Measurements from ENCODE around the gene CAPN8. TPM values are rescaled to one million over a fixed set of nuclear protein-coding genes. Genes with fewer than 3 reads are reported as not detected.

CAPN8 gene
- total RNA-seq, 1 experiment from 2014 or later, result 0.28 TPM

- Mint-ChIP-seq H3K4me1 (peaks cover 6% of the 10 kb centered on the region), H3K4me3 (no peak overlapping the region), H3K27ac (no peak overlapping the region), H3K9me3 (peaks cover under 1% of the 10 kb centered on the region; the same call in 1 of the 2 replicates), H3K27me3 (ENCODE audit: low read depth) (no peaks in the 10 kb centered on the region), H3K36me3 (no peaks in the 10 kb centered on the region)
- TF ChIP-seq PRDM15 (CRISPR knock-in tag; IDR thresholded peaks at IDR 0.05) (no peak), OVOL2 (CRISPR knock-in tag; IDR thresholded peaks at IDR 0.05; ENCODE audit: borderline replicate concordance) (no peak), KAT7 (CRISPR knock-in tag; IDR thresholded peaks at IDR 0.05; ENCODE audit: borderline replicate concordance) (no peak), JAZF1 (CRISPR knock-in tag; IDR thresholded peaks at IDR 0.05) (no peak), NR3C1 (CRISPR knock-in tag; conservative IDR thresholded peaks at IDR 0.05; ENCODE audit: low read depth) (no peak), CBFB (CRISPR knock-in tag; IDR thresholded peaks at IDR 0.05; ENCODE audit: low read depth) (no peak), SMAD3 (CRISPR knock-in tag; IDR thresholded peaks at IDR 0.05; ENCODE audit: borderline replicate concordance) (no peak), TCF7 (CRISPR knock-in tag; IDR thresholded peaks at IDR 0.05; ENCODE audit: low read depth) (no peak), CTCF (IDR thresholded peaks at IDR 0.05) (no peak), ZNF219 (CRISPR knock-in tag; IDR thresholded peaks at IDR 0.05; ENCODE audit: borderline replicate concordance) (no peak), TP53 (CRISPR knock-in tag; IDR thresholded peaks at IDR 0.05) (no peak)
- TF ChIP-seq, protein P1, sequence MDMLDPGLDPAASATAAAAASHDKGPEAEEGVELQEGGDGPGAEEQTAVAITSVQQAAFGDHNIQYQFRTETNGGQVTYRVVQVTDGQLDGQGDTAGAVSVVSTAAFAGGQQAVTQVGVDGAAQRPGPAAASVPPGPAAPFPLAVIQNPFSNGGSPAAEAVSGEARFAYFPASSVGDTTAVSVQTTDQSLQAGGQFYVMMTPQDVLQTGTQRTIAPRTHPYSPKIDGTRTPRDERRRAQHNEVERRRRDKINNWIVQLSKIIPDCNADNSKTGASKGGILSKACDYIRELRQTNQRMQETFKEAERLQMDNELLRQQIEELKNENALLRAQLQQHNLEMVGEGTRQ (CRISPR knock-in tag; IDR thresholded peaks at IDR 0.05), result no peak
- ChIA-PET POLR2A (no interaction called here), CTCF (interaction anchor here (1.0 to 3.8 kb wide), 7 partner anchors 11 to 86 kb away, joined by 3 to 31 read pairs (median 4); no protein-coding TSS in a partner anchor)
- ATAC-seq, result no peak
- no peak for DNase-seq (ENCODE audit: low spot score)
These were observed 48.0 kb downstream of the CAPN8 start for GRCh38 chr1:223617323-223618070.

DNA sequence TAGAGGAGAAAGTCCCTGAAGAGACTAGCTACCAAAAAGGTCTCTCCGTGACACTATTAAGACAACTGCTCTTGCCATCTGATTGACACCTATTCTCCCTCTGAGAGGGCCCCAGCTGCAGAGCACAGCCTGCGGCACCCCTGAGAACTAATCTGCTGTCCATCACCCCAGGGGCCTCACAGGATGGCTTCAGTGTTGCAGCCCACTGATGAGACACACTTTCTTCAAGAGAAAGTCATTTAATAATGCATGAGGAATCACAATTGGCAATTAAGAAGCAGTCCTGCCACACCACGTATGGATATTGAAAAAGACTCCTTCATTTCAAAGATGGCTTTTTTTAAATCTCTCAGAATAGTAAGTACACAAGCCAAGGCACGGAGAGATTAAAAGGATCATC, 48.9 kb downstream of the CAPN8 start:
- DNase-seq (ENCODE audit: low spot score) (no peak), ATAC-seq (no peak)
- ChIA-PET POLR2A (no interaction called here), CTCF (interaction anchor here (1.0 to 3.5 kb wide), 2 partner anchors 12 to 60 kb away, joined by 3 to 31 read pairs; no protein-coding TSS in a partner anchor)
- peaks cover 1% of the 10 kb centered on the region; the same call in 1 of the 2 replicates for H3K36me3 Mint-ChIP-seq
- H3K4me1 Mint-ChIP-seq, result no peaks in the 10 kb centered on the region
- H3K4me3 Mint-ChIP-seq, result no peak overlapping the region
- H3K27ac Mint-ChIP-seq, result no peak overlapping the region
- H3K9me3 Mint-ChIP-seq, result peaks cover 10% of the 10 kb centered on the region
- H3K27me3 Mint-ChIP-seq (ENCODE audit: low read depth), result no peaks in the 10 kb centered on the region
- TF ChIP-seq, protein P2, sequence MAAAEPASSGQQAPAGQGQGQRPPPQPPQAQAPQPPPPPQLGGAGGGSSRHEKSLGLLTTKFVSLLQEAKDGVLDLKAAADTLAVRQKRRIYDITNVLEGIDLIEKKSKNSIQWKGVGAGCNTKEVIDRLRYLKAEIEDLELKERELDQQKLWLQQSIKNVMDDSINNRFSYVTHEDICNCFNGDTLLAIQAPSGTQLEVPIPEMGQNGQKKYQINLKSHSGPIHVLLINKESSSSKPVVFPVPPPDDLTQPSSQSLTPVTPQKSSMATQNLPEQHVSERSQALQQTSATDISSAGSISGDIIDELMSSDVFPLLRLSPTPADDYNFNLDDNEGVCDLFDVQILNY (CRISPR knock-in tag; IDR thresholded peaks at IDR 0.05), result no peak
- no peak for TF ChIP-seq EMX1 (CRISPR knock-in tag; IDR thresholded peaks at IDR 0.05)
- no peak for TF ChIP-seq ATF6 (CRISPR knock-in tag; IDR thresholded peaks at IDR 0.05)
- TF ChIP-seq NFATC4 (CRISPR knock-in tag; IDR thresholded peaks at IDR 0.05), result no peak
- no peak for TF ChIP-seq TEAD4 (CRISPR knock-in tag; IDR thresholded peaks at IDR 0.05)
- no peak for TF ChIP-seq ZNF263 (CRISPR knock-in tag; IDR thresholded peaks at IDR 0.05; ENCODE audit: low read depth)
- no peak for TF ChIP-seq RELA (CRISPR knock-in tag; IDR thresholded peaks at IDR 0.05; ENCODE audit: borderline replicate concordance)
- TF ChIP-seq ZNF532 (CRISPR knock-in tag; IDR thresholded peaks at IDR 0.05; ENCODE audit: borderline replicate concordance), result no peak
- no peak for TF ChIP-seq ESRRA (CRISPR knock-in tag; IDR thresholded peaks at IDR 0.05; ENCODE audit: borderline replicate concordance)
